Activated CD4-positive, alpha-beta T cell treated with anti-CD3 and anti-CD28 coated beads for 4 hours (primary cell): ENCODE results near the gene BORCS6.

Experiments
- DNase-seq, 2 donors: peaks; one replicate each; pipeline ENCODE4 v3.0.0-alpha.2; 2020

The BORCS6 gene

GRCh38 chr17:8210761-8211458 is 20.9 kb upstream of the BORCS6 start:
- no peak for DNase-seq

GRCh38 chr17:8209907-8210760 is 20.2 kb upstream of the BORCS6 start, which contains the start of gene AURKB:
TSS of gene AURKB (minus strand) at chr17:8210575. CDS start at chr17:8210224, 351 bp downstream.
- peak; percentile 93 for DNase-seq

GRCh38 chr17:8206536-8206935 is 16.6 kb upstream of the BORCS6 start:
- DNase-seq: no peak

- no peak for DNase-seq
Measured at GRCh38 chr17:8204761-8205555, 15.0 kb upstream of the BORCS6 start.

GRCh38 chr17:8192070-8192815 is 2.3 kb upstream of the BORCS6 start:
- peak; percentile 36 to 52 for DNase-seq

GRCh38 chr17:8190506-8190905 is 526 bp upstream of the BORCS6 start:
- DNase-seq: no peak

GRCh38 chr17:8189041-8189710 is 804 bp downstream of the BORCS6 start:
- peak; percentile 21 for DNase-seq

- DNase-seq: peak in 1 of 2 donors; percentile 18
Measured at GRCh38 chr17:8188263-8188839, 1.6 kb downstream of the BORCS6 start.

- DNase-seq: peak; percentile 87 to 93
Measured at GRCh38 chr17:8187517-8188262, 2.3 kb downstream of the BORCS6 start.

GRCh38 chr17:8186787-8187516 is 3.0 kb downstream of the BORCS6 start:
- DNase-seq: peak; percentile 89 to 92

GRCh38 chr17:8186446-8186786 is 3.6 kb downstream of the BORCS6 start:
- DNase-seq: no peak

GRCh38 chr17:8185582-8186445 is 4.2 kb downstream of the BORCS6 start:
- DNase-seq: peak; percentile 87 to 94

- DNase-seq: no peak
Measured at GRCh38 chr17:8176998-8177731, 12.8 kb downstream of the BORCS6 start.

- DNase-seq: peak; percentile 85
Measured at GRCh38 chr17:8176197-8176940, 13.6 kb downstream of the BORCS6 start, which contains the start of gene TMEM107. TSS of gene TMEM107 (minus strand) at chr17:8176380. CDS start at chr17:8176286, 94 bp downstream.

GRCh38 chr17:8175795-8176196 is 14.2 kb downstream of the BORCS6 start:
- no peak for DNase-seq

GRCh38 chr17:8173871-8174322 is 16.1 kb downstream of the BORCS6 start:
- no peak for DNase-seq
